Measurements from ENCODE around the gene ITPKB. TPM values are rescaled to one million over a fixed set of nuclear protein-coding genes. Genes with fewer than 3 reads are reported as not detected.

The ITPKB gene
- polyA plus RNA-seq, 1 of the 3 experiments (the other 2 are of a cell fraction), result 2.4 TPM

GRCh38 chr1:226653311-226653921 lies 85.7 kb downstream of the ITPKB start:
- Histone ChIP-seq H4K20me1 (ENCODE audit: insufficient read depth) (no peaks in the 10 kb centered on the region), H3K4me1 (ENCODE audit: control insufficient read depth in 1 of 2, insufficient read depth in 2 of 2, low read depth in 1 of 2, low read length in 1 of 2) (peaks cover 30 to 32% of the 10 kb centered on the region in 2 experiments), H3K36me3 (replicated peaks in 1 of 2; ENCODE audit: control insufficient read depth in 1 of 2, insufficient read depth in 2 of 2, low read length in 1 of 2) (no peaks in the 10 kb centered on the region), H3K4me2 (no peak overlapping the region), H3K27me3 (ENCODE audit: insufficient read depth) (no peaks in the 10 kb centered on the region), H3K9ac (no peak overlapping the region), H3K79me2 (ENCODE audit: insufficient read depth) (no peaks in the 10 kb centered on the region), H3K4me3 (ENCODE audit: low read depth in 2 of 2, low read length in 1 of 2) (no peak overlapping the region), H3K27ac (ENCODE audit: low read depth in 2 of 2, low read length in 1 of 2) (no peak overlapping the region), H3K9me2 (no peaks in the 10 kb centered on the region), H3K9me3 (no peaks in the 10 kb centered on the region), H2AFZ (ENCODE audit: low read depth) (no peak overlapping the region), H3F3A (replicated peaks; ENCODE audit: insufficient read depth) (no peaks in the 10 kb centered on the region)
- DNase-seq, result no peak
- ChIA-PET CTCF (interaction anchor here (0.7 to 1.6 kb wide), 5 partner anchors 19 to 174 kb away, joined by 3 to 5 read pairs (median 3); no protein-coding TSS in a partner anchor), POLR2A (no interaction called here)
- 86% methylated on average over 10 of the region's 11 CpGs for WGBS (ENCODE audit: low lambda C conversion rate)
- no peak for TF ChIP-seq MEF2A (IDR thresholded peaks at IDR 0.05; ENCODE audit: borderline replicate concordance, low read depth)
- TF ChIP-seq GATA2 (CRISPR knock-in tag; IDR thresholded peaks at IDR 0.05), result no peak
- no peak for TF ChIP-seq CTCF (IDR thresholded peaks at IDR 0.05)
- no peak for TF ChIP-seq IRF3 (IDR thresholded peaks at IDR 0.05; ENCODE audit: low read depth, low read length)

- Histone ChIP-seq H3K4me1 (ENCODE audit: control insufficient read depth in 1 of 2, insufficient read depth in 2 of 2, low read depth in 1 of 2, low read length in 1 of 2) (peaks cover 27 to 30% of the 10 kb centered on the region in 2 experiments), H3K79me2 (ENCODE audit: insufficient read depth) (no peaks in the 10 kb centered on the region), H2AFZ (ENCODE audit: low read depth) (no peak overlapping the region), H3K27ac (ENCODE audit: low read depth in 2 of 2, low read length in 1 of 2) (no peak overlapping the region), H3F3A (replicated peaks; ENCODE audit: insufficient read depth) (no peaks in the 10 kb centered on the region), H3K4me2 (no peak overlapping the region), H3K27me3 (ENCODE audit: insufficient read depth) (no peaks in the 10 kb centered on the region), H3K9ac (no peak overlapping the region), H3K9me2 (no peaks in the 10 kb centered on the region), H4K20me1 (ENCODE audit: insufficient read depth) (no peaks in the 10 kb centered on the region), H3K36me3 (replicated peaks in 1 of 2; ENCODE audit: control insufficient read depth in 1 of 2, insufficient read depth in 2 of 2, low read length in 1 of 2) (no peaks in the 10 kb centered on the region), H3K4me3 (ENCODE audit: low read depth in 2 of 2, low read length in 1 of 2) (no peak overlapping the region), H3K9me3 (no peaks in the 10 kb centered on the region)
- 100% methylated on average over 1 of the region's 6 CpGs for WGBS (ENCODE audit: low lambda C conversion rate)
- ChIA-PET POLR2A (no interaction called here), CTCF (interaction anchor here (1.4 to 2.2 kb wide), 3 partner anchors 10 to 44 kb away, joined by 3 to 7 read pairs (median 3); no protein-coding TSS in a partner anchor)
- TF ChIP-seq FOXM1 (IDR thresholded peaks at IDR 0.05; ENCODE audit: low read depth) (no peak), JUND (IDR thresholded peaks at IDR 0.05) (no peak), EP300 (IDR thresholded peaks at IDR 0.05; ENCODE audit: borderline replicate concordance in 1 of 2, low read depth in 1 of 2, low read length in 1 of 2) (no peak), TAF1 (IDR thresholded peaks at IDR 0.05; ENCODE audit: borderline replicate concordance, low read depth, low read length) (no peak), POLR2AphosphoS5 (IDR thresholded peaks at IDR 0.05; ENCODE audit: low read depth, low read length) (no peak), RAD21 (IDR thresholded peaks at IDR 0.05; ENCODE audit: low read length) (no peak)
- no peak for DNase-seq
These were observed 86.5 kb downstream of the ITPKB start for GRCh38 chr1:226652613-226653012.
